Measurements from ENCODE around the gene MYL9.

DNA sequence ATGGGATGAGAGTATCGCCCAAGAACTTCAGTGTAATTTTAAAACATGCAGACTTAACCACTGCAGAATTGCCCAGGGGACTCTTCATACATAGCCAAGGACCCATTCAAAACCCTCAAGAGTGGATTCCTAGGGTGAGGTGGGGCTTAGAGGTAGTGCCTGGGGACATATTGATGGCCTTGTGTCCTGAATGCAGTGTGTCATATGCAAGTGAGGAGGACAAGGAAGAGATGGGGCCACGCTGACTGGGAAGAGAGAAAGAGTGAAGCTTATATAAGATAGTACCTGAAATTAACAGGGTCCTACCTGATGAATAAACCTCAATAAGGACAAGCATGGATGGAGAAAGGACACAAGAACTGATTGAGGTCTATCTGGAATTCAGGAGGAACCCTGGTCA is 13.9 kb downstream of the MYL9 start:
- no peak for TF ChIP-seq BHLHE40 (IDR thresholded peaks at IDR 0.05; ENCODE audit: low read depth, low read length)
- no peak for TF ChIP-seq ELK1 (IDR thresholded peaks at IDR 0.05; ENCODE audit: low read depth, low read length)
- no peak for TF ChIP-seq FOSB (CRISPR knock-in tag; IDR thresholded peaks at IDR 0.05)
- TF ChIP-seq, protein P1, sequence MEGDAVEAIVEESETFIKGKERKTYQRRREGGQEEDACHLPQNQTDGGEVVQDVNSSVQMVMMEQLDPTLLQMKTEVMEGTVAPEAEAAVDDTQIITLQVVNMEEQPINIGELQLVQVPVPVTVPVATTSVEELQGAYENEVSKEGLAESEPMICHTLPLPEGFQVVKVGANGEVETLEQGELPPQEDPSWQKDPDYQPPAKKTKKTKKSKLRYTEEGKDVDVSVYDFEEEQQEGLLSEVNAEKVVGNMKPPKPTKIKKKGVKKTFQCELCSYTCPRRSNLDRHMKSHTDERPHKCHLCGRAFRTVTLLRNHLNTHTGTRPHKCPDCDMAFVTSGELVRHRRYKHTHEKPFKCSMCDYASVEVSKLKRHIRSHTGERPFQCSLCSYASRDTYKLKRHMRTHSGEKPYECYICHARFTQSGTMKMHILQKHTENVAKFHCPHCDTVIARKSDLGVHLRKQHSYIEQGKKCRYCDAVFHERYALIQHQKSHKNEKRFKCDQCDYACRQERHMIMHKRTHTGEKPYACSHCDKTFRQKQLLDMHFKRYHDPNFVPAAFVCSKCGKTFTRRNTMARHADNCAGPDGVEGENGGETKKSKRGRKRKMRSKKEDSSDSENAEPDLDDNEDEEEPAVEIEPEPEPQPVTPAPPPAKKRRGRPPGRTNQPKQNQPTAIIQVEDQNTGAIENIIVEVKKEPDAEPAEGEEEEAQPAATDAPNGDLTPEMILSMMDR (IDR thresholded peaks at IDR 0.05): no peak
- no peak for TF ChIP-seq MYC (IDR thresholded peaks at IDR 0.05; ENCODE audit: borderline replicate concordance, low read length)
- TF ChIP-seq POLR2A (IDR thresholded peaks at IDR 0.05; ENCODE audit: low read length): no peak
- no peak for TF ChIP-seq RFX5 (IDR thresholded peaks at IDR 0.05)
- no peak for TF ChIP-seq RAD21 (conservative IDR thresholded peaks at IDR 0.05 in 1 of 2, IDR thresholded peaks at IDR 0.05 in 1 of 2)
- no peak for TF ChIP-seq EP300 (IDR thresholded peaks at IDR 0.05)

Measured in A549 (cell line).